PC-9 (cell line): ENCODE data around the gene ANAPC5. TPM values are rescaled to one million over a fixed set of nuclear protein-coding genes. Genes with fewer than 3 reads are reported as not detected.

ENCODE experiments used
- BruUV-seq: library from RNA; stranded (reverse); fragments of 400-500 nt; replicated peaks from 2 replicates; lab custom pipeline; 2021; lab: Mats Ljungman, UMichigan
- CTCF ChIA-PET: fragments of 300-600 bp; sonication (Branson Sonifier 250); formaldehyde crosslinking; loops from one replicate; lab custom pipeline; 2022; ENCODE audit warnings: antibody characterized with exemption; lab: Charles Lee
- POLR2A ChIA-PET: fragments of 300-600 bp; sonication (Branson Sonifier 250); formaldehyde crosslinking; loops from one replicate; lab custom pipeline; 2022; ENCODE audit warnings: antibody characterized with exemption; ENCODE audit not compliant: unreplicated experiment; lab: Charles Lee
- DNase-seq, 2 experiments: peaks; one replicate each; pipeline versions ENCODE4 v3.0.0 to v3.0.0-alpha.2; 2015 to 2022; ENCODE audit warnings: mixed read lengths in 1 of 2
- H2AFZ ChIP-seq: fragments of 200-600 bp; sonication (generic); 2 replicates; pipeline ENCODE4 v1.8.1; 2017; ENCODE audit warnings: antibody characterized with exemption
- H3F3A ChIP-seq: fragments of 200-600 bp; sonication (generic); 2 replicates; pipeline ENCODE4 v1.8.1; 2017; ENCODE audit warnings: antibody characterized with exemption, mild to moderate bottlenecking, low read depth; ENCODE audit not compliant: insufficient read depth
- H3K27ac ChIP-seq: fragments of 200-600 bp; sonication (generic); 2 replicates; pipeline ENCODE4 v1.6.1; 2016; ENCODE audit warnings: mixed run types
- H3K27me3 ChIP-seq: fragments of 200-600 bp; sonication (generic); 2 replicates; pipeline ENCODE4 v1.6.1; 2016; ENCODE audit warnings: low read depth, mixed run types; ENCODE audit not compliant: insufficient read depth
- H3K36me3 ChIP-seq: fragments of 200-600 bp; sonication (generic); 2 replicates; pipeline ENCODE4 v1.6.1; 2016; ENCODE audit warnings: low read depth, mixed run types
- H3K4me1 ChIP-seq: fragments of 200-600 bp; sonication (generic); replicated peaks from 2 replicates; pipeline ENCODE4 v1.6.1; 2016; ENCODE audit warnings: mixed run types; ENCODE audit not compliant: insufficient read depth
- H3K4me2 ChIP-seq: fragments of 200-600 bp; sonication (generic); 2 replicates; pipeline ENCODE4 v1.6.1; 2017; ENCODE audit warnings: mixed run types
- H3K4me3 ChIP-seq: fragments of 200-600 bp; sonication (generic); 2 replicates; pipeline ENCODE4 v1.6.1; 2016; ENCODE audit warnings: mixed run types
- H3K79me2 ChIP-seq: fragments of 200-600 bp; sonication (generic); 2 replicates; pipeline ENCODE4 v1.6.1; 2017; ENCODE audit warnings: low read depth, mixed run types
- H3K9me2 ChIP-seq: fragments of 200-600 bp; sonication (generic); 2 replicates; pipeline ENCODE4 v1.8.1; 2017; ENCODE audit warnings: mild to moderate bottlenecking; ENCODE audit not compliant: insufficient read depth
- H3K9me3 ChIP-seq: fragments of 200-600 bp; sonication (generic); 2 replicates; pipeline ENCODE4 v1.8.1; 2016; ENCODE audit warnings: low read depth; ENCODE audit not compliant: insufficient read depth
- H4K20me1 ChIP-seq: fragments of 200-600 bp; sonication (generic); 2 replicates; pipeline ENCODE4 v1.8.1; 2017; ENCODE audit not compliant: insufficient read depth
- CTCF ChIP-seq: fragments of 200-600 bp; sonication (generic); conservative IDR thresholded peaks from 2 replicates; pipeline ENCODE4 v1.6.1; 2017; ENCODE audit warnings: mixed run types, antibody characterized with exemption, mild to moderate bottlenecking, moderate library complexity
- EZH2 ChIP-seq: fragments of 200-600 bp; sonication (generic); IDR thresholded peaks from 2 replicates; pipeline ENCODE4 v1.8.0; 2017; ENCODE audit warnings: antibody characterized with exemption, low read depth
- intact Hi-C: fragments of 100-400 bp; cut with micrococcal nuclease; formaldehyde crosslinking; loops from one replicate; pipeline ENCODE4 v1.10.0; 2022; ENCODE audit not compliant: unreplicated experiment
- total RNA-seq: library from RNA; stranded (reverse); gene quantifications from 2 replicates; pipeline ENCODE4 v1.2.3, GENCODE V29; 2021

ANAPC5 gene
- total RNA-seq, 1 experiment from 2014 or later, result 93.6 TPM

- no peak for DNase-seq
- Histone ChIP-seq H3K79me2 (no peaks in the 10 kb centered on the region), H3K36me3 (no peaks in the 10 kb centered on the region), H3K4me1 (0 out of 2 replicates have a peak, but pooled peaks cover 6% of the 10 kb centered on the region), H3K4me2 (no peak overlapping the region), H3K4me3 (no peak overlapping the region), H3K9me3 (no peaks in the 10 kb centered on the region), H2AFZ (no peak overlapping the region), H4K20me1 (no peaks in the 10 kb centered on the region), H3K27me3 (no peaks in the 10 kb centered on the region), H3K27ac (no peak overlapping the region), H3F3A (no peaks in the 10 kb centered on the region), H3K9me2 (no peaks in the 10 kb centered on the region)
- TF ChIP-seq CTCF (no peak), EZH2 (no peak)
- intact Hi-C loops, result no loop called here
- POLR2A ChIA-PET, result no interaction called here
- CTCF ChIA-PET, result interaction anchor here (0.6 kb wide), 1 partner anchor 15 kb away, joined by 3 read pairs; no protein-coding TSS in a partner anchor
- BruUV-seq, result no TSS peak
These were observed 5.1 kb upstream of the ANAPC5 start for GRCh38 chr12:121357331-121357730.

- Histone ChIP-seq H3K9me3 (no peaks in the 10 kb centered on the region), H3K79me2 (peaks cover 3% of the 10 kb centered on the region), H3K4me3 (no peak overlapping the region), H3K27ac (no peak overlapping the region), H4K20me1 (no peaks in the 10 kb centered on the region), H2AFZ (no peak overlapping the region), H3F3A (peaks cover 4% of the 10 kb centered on the region), H3K9me2 (no peaks in the 10 kb centered on the region), H3K4me2 (no peak overlapping the region), H3K4me1 (0 out of 2 replicates have a peak, but pooled peaks cover 6% of the 10 kb centered on the region), H3K27me3 (no peaks in the 10 kb centered on the region), H3K36me3 (no peaks in the 10 kb centered on the region)
- intact Hi-C loops, result no loop called here
- TF ChIP-seq EZH2, result no peak
- no peak for TF ChIP-seq CTCF
- no peak for DNase-seq
- ChIA-PET CTCF (no interaction called here), POLR2A (no interaction called here)
- no TSS peak for BruUV-seq
These were observed 4.4 kb upstream of the ANAPC5 start for GRCh38 chr12:121356657-121357056.

GRCh38 chr12:121355818-121356217 is 3.6 kb upstream of the ANAPC5 start:
- Histone ChIP-seq H3K27ac (no peak overlapping the region), H3K79me2 (peaks cover 11% of the 10 kb centered on the region), H3K4me1 (peaks cover 10% of the 10 kb centered on the region), H3K27me3 (no peaks in the 10 kb centered on the region), H2AFZ (no peak overlapping the region), H4K20me1 (no peaks in the 10 kb centered on the region), H3K36me3 (no peaks in the 10 kb centered on the region), H3K9me2 (no peaks in the 10 kb centered on the region), H3K4me2 (no peak overlapping the region), H3K4me3 (no peak overlapping the region), H3K9me3 (no peaks in the 10 kb centered on the region), H3F3A (peaks cover 8% of the 10 kb centered on the region)
- DNase-seq, result no peak
- intact Hi-C loops, result no loop called here
- ChIA-PET POLR2A (no interaction called here), CTCF (no interaction called here)
- no TSS peak for BruUV-seq
- no peak for TF ChIP-seq CTCF
- TF ChIP-seq EZH2, result no peak
